Progenitor cell of endocrine pancreas (in vitro differentiated cells): ENCODE data around the gene OR1Q1. TPM values are rescaled to one million over a fixed set of nuclear protein-coding genes. Genes with fewer than 3 reads are reported as not detected.

Source experiments
- DNase-seq: peaks from one replicate; pipeline ENCODE4 v3.0.0; 2021; ENCODE audit warnings: low spot score; ENCODE audit not compliant: unreplicated experiment
- H3K27ac Mint-ChIP-seq: 2 replicates; pipeline ENCODE4 v1.8.0; 2021; ENCODE audit warnings: mild to moderate bottlenecking, moderate library complexity, mixed read lengths
- H3K27me3 Mint-ChIP-seq: 2 replicates; pipeline ENCODE4 v1.8.0; 2021; ENCODE audit warnings: mixed read lengths
- H3K36me3 Mint-ChIP-seq: 2 replicates; pipeline ENCODE4 v1.8.0; 2022; ENCODE audit warnings: mixed read lengths; ENCODE audit not compliant: insufficient read depth
- H3K4me1 Mint-ChIP-seq: 2 replicates; pipeline ENCODE4 v1.8.0; 2021; ENCODE audit warnings: low read depth, mixed read lengths
- H3K4me3 Mint-ChIP-seq: 2 replicates; pipeline ENCODE4 v1.8.0; 2021; ENCODE audit warnings: low read depth, mild to moderate bottlenecking, moderate library complexity, mixed read lengths
- H3K9me3 Mint-ChIP-seq: 2 replicates; pipeline ENCODE4 v1.8.0; 2021; ENCODE audit warnings: low read depth, mixed read lengths
- CTCF ChIP-seq: fragments of 200-600 bp; sonication (generic); IDR thresholded peaks from one replicate; pipeline ENCODE4 v1.5.0; 2021; ENCODE audit warnings: antibody characterized with exemption, mild to moderate bottlenecking; ENCODE audit not compliant: unreplicated experiment
- total RNA-seq: library from RNA; stranded (reverse); gene quantifications from 2 replicates; pipeline ENCODE4 v1.2.1, GENCODE V29; 2021

OR1Q1 gene
- total RNA-seq, 1 donor from 2014 or later = not detected

- DNase-seq = no peak
- peaks cover 45% of the 10 kb centered on the region for H3K9me3 Mint-ChIP-seq
- no peaks in the 10 kb centered on the region for H3K27me3 Mint-ChIP-seq
- no peak overlapping the region for H3K4me3 Mint-ChIP-seq
- H3K27ac Mint-ChIP-seq = no peak overlapping the region
- peaks cover 1% of the 10 kb centered on the region for H3K36me3 Mint-ChIP-seq
- H3K4me1 Mint-ChIP-seq = no peaks in the 10 kb centered on the region
- TF ChIP-seq CTCF = no peak
Measured at GRCh38 chr9:122605691-122606090, 8.8 kb upstream of the OR1Q1 start.

DNA sequence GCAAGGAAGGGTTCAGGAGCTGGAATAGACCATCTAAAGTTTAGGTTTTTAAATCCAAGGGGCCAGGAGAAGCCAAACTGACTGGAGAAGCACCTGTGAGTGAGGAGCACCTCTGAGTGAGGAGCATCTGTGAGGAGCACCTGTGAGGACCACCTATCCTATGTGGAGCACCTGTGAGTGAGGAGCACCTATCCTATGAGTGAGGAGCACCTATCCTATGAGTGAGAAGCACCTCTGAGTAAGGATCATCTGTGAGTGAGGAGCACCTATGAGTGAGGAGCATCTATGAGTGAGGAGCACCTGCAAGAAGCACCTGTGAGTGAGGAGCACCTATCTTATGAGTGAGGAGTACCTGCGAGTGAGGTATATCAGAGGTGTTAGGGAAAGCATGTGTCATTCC lies 8.0 kb upstream of the OR1Q1 start:
- no peak for TF ChIP-seq CTCF
- Mint-ChIP-seq H3K27me3 (no peaks in the 10 kb centered on the region), H3K4me1 (no peaks in the 10 kb centered on the region), H3K9me3 (peaks cover 44% of the 10 kb centered on the region), H3K4me3 (no peak overlapping the region), H3K27ac (no peak overlapping the region), H3K36me3 (peaks cover 1% of the 10 kb centered on the region)
- DNase-seq = no peak

- Mint-ChIP-seq H3K4me1 (no peaks in the 10 kb centered on the region), H3K27ac (no peak overlapping the region), H3K4me3 (no peak overlapping the region), H3K9me3 (peaks cover 41% of the 10 kb centered on the region), H3K27me3 (no peaks in the 10 kb centered on the region), H3K36me3 (no peaks in the 10 kb centered on the region)
- DNase-seq = no peak
- no peak for TF ChIP-seq CTCF
Measured at GRCh38 chr9:122609804-122610203, 4.7 kb upstream of the OR1Q1 start.

DNA sequence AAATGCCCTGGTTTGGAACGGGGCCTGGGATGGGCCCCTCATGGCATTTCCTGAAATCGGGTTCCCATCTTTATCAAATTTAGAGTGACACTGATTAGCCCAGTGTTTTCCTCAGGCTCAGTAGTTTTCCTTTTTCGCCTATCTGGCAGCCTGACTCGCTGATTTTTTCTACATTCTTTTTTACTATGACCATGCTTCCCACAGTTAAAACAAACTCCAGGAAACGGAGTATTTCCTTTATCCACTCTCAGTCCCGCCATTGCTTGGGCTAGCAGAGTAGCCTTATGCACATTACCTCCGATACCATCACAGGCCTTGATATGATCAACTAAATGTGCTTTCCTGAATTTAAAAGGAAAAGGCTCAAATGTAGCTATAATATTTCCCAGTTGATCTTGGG lies 5.5 kb downstream of the OR1Q1 start:
- Mint-ChIP-seq H3K27me3 (no peaks in the 10 kb centered on the region), H3K4me3 (no peak overlapping the region), H3K4me1 (no peaks in the 10 kb centered on the region), H3K36me3 (no peaks in the 10 kb centered on the region), H3K9me3 (peaks cover 61% of the 10 kb centered on the region), H3K27ac (no peak overlapping the region)
- no peak for TF ChIP-seq CTCF
- no peak for DNase-seq

GRCh38 chr9:122642226-122642625 lies 27.7 kb downstream of the OR1Q1 start:
- peaks cover 70% of the 10 kb centered on the region for H3K9me3 Mint-ChIP-seq
- no peak for TF ChIP-seq CTCF
- no peak overlapping the region for H3K27ac Mint-ChIP-seq
- DNase-seq = no peak
- H3K4me3 Mint-ChIP-seq = no peak overlapping the region
- H3K27me3 Mint-ChIP-seq = no peaks in the 10 kb centered on the region
- H3K4me1 Mint-ChIP-seq = no peaks in the 10 kb centered on the region
- peaks cover 4% of the 10 kb centered on the region for H3K36me3 Mint-ChIP-seq
